GM19099 (cell line): ENCODE measurements around the gene PADI6.

ENCODE experiments used
- POLR2A ChIP-seq: IDR thresholded peaks from 3 replicates; pipeline ENCODE4 v1.6.1; 2011; ENCODE audit warnings: low read depth; ENCODE audit not compliant: insufficient read length; ENCODE audit errors: extremely low read depth

Gene PADI6

DNA sequence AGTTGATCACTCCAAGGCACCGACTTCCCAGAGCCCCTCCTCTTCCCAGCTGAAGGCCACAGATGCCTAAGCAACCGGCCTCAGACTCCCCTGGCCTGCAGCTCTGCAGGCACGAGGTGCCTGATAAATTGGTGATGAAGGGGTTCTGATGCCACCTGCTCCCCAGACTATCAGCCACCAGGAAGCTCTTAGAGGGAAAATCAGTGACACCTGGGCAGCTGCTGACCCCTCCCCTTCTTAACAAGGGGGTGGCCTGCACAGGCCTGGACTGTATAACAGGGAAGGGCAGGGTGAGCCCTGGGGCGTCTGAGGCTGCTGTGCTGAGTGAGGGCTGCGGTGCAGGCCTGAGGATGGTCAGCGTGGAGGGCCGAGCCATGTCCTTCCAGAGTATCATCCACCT, at the start of gene PADI6:
TSS of gene PADI6 (plus strand) at position 301 of the 400 bp plus-strand sequence. CDS start at position 351, 50 bp downstream.
- no peak for TF ChIP-seq POLR2A

DNA sequence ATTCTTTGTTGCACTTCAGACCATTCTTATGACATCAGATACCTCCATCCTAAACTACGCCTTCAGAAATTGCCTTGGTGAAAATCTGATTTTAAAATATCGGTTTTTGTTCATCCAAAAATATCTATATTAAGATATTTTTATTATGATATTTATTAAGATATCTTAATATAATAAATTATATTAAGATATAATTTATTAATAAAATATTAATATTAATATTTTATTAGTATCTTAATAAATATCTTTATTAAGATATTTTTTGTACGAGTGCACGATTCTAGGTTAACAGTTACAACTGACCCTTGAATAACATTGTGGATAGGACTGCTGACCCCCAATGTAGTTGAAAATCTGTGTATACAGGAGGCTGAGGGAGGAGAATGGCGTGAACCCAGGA, 43.1 kb upstream of the PADI6 start:
- TF ChIP-seq POLR2A: no peak

DNA sequence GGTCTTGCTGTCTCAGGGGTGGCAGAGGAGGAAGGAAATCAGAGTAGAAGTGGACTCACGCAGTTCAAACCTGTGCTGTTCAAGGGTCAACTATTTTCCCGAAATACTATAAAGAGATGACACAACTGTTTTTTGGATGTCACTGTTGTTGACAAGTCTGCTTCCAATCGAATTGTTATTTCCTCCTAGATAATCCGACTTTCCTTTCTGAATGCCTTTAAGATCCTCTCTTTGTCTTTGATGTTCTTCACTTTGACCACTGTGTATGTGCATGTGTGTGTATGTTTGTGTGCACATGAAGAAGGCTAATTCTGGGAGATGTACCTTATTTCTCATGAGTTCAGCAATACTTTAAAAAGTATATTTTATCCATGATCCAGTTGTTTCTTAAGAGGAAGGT, 42.4 kb upstream of the PADI6 start:
- no peak for TF ChIP-seq POLR2A

DNA sequence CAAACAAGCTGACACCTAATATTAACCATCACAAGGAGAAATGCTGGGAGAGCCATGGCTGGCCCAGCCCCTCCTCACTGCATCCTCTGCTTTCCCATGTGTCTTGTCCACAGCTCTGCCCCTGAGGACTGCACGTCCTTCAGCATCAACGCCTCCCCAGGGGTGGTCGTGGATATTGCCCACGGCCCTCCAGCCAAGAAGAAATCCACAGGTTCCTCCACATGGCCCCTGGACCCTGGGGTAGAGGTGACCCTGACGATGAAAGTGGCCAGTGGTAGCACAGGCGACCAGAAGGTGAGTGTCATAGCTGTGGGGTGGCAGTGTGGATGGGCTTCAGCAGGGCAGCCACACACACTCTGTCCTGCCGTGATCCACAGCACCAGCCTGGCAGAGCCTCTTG, 41.1 kb upstream of the PADI6 start:
- no peak for TF ChIP-seq POLR2A

DNA sequence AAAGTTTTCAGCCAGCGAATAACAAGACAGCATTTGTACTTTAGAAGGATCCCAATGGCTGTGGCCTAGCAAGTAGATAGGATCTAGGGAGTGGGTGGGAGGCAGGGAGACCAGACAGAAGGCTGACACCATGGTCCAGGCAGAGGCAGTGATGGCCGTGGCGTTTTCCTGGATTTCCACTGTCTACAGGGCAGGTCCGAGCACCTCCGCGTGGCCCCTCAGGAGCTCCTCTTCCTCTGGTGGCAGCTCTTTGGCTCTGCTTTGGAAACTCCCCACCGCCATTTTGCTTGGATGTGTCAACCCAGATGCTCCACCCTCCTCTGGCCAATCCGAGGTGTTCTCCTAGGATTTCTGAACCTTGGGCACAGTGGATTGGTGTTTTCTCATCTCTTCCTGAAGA, 38.9 kb upstream of the PADI6 start:
- TF ChIP-seq POLR2A: no peak

DNA sequence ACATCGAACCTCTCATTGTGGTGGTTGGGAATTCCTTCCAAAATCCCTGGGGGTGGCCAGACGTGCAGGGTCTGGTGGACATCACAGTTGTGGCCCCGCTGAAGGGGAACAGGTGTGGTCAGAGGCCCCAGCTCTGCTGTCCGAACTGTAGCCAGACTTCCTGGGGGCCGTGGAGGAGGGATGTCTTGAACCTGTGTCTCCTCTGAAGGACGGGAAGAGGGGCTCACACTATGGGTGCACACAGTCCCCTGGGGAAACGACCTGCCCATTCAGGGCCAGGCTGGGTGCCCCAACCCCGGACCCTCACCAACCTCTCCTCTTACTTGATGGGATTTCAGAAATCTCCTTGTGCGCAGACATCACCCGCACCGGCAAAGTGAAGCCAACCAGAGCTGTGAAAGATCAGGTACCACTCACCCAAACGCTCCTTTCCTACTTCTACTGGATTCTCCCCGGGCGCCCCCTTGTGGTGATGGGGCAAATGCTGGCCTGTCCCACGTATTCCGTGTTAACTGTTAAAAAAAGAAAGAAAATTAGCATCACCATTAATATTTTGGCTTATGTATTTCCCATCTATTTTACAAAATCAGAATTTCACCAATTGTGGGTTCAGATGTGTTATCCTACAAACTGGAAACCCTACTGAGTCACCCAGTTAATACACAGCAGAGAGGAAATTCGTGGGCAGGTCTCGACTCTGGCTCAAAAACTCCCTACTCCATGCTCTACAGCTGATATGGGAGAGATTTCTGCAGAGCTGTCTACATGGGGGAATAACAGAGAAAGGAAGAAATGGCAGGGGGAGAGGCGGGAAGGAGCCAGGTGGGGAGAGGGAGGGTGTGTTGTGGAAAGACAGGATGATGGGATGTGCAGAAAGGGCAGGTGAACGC, 35.9 kb upstream of the PADI6 start:
- TF ChIP-seq POLR2A: no peak

DNA sequence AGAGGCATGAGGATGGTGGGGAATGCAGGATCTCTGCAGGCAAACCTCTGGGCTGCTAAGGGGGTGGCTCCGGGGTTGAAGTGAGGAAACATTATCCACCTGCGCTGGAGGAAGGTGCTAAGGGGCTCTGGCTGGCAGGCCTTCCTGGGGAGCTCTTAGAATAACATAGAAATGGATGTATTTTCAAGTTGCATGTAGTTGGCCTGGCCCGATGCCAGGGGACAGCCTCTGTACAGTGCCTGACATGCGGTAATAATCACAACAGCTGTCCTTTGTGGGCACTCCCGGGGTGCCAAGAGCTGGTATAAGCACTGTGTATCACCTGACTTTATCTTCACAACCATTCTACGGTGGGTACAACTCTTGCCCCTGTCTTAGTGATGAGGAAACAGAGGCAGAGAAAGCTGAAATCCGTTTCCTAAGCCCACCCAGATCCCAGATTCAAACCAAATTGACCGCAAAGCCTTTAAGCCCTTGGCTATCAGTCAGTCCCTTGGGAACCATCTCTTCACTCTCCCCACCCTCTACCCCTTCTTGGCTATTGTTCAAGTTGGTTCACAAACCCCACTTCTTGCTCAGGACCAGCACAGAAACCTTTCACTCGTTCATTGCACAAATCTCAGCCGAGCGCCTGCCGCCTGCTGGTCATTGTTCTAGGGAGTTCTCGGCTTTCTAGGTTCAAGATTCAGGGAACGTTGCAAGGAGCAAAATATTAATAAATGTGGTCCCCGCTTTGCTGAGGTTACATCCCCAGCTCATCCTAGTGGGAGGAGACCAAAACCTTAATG, 33.1 kb upstream of the PADI6 start:
- no peak for TF ChIP-seq POLR2A

DNA sequence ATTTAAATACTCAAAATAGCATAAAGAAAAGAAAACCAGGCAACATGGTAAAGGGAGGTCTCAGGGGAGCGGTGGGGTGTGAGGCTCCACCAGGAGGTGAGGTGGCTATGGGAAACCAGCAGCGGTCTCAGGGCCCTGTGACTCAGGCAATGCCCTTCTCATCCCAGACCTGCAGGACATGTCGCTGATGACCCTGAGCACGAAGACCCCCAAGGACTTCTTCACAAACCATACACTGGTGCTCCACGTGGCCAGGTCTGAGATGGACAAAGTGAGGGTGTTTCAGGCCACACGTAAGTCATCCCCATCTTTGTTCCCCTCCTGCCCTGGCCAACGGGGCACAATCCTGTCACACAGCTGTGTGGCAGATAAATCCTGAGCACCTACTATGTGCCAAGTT, 32.5 kb upstream of the PADI6 start:
- no peak for TF ChIP-seq POLR2A

DNA sequence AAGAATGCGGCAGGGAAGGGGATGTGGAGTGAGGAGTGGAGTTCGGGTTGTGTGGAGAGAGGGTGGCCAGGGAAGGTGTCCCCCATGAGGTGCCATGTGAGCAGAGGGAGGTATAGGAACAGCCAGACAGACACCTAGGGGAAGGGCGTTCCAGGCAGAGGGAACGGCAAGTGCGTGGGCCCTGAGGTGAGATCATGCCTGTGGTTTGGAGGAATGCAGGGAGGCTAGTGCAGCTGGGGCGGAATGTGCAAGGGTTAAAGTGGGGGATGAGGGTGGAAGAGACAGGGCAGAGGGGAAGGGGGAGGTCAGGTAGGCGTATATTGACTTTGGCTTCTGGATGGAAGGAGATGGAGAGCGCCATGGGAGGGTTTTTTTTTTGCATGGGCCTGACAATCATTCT, 31.6 kb upstream of the PADI6 start:
- no peak for TF ChIP-seq POLR2A

DNA sequence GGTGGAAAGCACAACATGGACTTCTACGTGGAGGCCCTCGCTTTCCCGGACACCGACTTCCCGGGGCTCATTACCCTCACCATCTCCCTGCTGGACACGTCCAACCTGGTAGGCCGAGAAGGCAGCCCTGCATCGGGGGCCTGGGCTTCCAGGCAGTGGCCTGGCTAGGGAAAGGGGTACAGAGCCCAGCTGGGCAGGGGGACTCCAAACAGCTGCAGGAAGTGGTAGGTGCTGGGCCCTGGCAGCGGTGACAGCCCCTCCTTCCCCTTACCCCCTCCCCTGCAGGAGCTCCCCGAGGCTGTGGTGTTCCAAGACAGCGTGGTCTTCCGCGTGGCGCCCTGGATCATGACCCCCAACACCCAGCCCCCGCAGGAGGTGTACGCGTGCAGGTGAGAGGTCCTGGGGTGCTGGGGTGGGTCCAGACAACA, 30.0 kb upstream of the PADI6 start:
- TF ChIP-seq POLR2A: no peak

DNA sequence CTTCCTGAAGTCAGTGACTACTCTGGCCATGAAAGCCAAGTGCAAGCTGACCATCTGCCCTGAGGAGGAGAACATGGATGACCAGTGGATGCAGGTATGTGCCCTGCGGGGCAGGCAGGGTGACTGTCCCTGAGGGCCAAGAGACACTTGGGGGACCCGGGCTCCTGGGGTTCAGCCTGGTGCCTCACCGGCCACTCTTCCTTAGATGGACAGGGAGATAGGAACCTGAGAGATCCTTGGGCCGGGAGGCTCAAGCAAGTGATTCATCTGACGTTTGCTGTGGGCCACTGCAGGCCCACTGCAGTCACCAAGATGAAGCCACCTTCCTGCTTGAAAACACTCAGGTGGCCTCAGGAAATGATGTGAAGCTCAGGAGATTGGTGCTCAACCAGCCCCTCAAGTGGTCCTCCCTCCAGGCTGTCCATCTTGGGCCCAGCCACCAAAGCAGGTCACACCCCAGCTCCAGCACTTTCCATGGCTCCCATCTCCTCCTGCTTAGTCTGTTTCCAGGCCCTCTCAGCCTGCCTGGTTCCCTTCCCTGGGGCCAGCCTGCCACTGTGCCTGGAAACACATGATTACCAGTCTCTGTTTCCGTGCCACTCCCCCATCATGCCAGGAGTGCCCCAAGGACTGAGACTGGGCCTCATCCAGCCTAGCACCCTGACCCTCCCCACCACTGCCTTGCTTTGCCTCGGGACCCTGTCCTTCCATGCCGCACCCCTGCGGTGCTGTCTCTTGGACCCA, 25.8 kb upstream of the PADI6 start:
- TF ChIP-seq POLR2A: no peak

DNA sequence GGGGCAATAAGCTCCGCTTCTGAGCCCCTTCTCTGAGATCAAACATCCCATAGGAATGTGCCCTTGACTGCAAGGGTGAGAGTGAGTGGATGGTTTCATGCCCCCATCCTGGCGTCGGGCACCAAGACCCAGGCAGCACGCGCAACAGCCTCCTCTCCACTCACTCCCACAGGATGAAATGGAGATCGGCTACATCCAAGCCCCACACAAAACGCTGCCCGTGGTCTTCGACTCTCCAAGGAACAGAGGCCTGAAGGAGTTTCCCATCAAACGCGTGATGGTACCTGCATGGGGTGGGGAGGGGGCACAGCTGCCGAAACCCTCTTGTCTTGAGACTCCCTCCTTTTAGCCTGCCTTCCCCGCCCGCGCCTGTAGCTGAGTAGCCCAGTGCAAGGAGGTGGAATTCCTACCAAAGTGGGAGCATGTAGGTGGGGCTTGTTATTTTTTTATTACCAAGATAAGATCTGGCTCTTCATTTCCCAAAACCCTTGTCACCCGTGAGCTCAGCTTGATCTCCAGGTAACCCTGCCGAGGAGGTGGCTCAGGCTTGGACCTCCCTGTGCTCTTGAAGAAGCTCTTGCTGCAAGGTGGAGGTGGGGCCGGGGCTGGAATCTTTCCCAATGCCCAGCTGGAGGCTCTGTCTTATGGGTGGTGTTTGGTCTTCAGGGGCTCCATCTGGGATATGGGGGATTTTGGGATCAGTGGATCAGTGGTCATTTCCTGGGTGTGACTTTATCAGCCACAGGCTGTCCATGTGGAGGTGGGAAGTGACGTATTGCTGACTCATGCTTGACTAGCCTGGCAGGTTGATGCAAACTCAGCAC, 24.0 kb upstream of the PADI6 start:
- no peak for TF ChIP-seq POLR2A

DNA sequence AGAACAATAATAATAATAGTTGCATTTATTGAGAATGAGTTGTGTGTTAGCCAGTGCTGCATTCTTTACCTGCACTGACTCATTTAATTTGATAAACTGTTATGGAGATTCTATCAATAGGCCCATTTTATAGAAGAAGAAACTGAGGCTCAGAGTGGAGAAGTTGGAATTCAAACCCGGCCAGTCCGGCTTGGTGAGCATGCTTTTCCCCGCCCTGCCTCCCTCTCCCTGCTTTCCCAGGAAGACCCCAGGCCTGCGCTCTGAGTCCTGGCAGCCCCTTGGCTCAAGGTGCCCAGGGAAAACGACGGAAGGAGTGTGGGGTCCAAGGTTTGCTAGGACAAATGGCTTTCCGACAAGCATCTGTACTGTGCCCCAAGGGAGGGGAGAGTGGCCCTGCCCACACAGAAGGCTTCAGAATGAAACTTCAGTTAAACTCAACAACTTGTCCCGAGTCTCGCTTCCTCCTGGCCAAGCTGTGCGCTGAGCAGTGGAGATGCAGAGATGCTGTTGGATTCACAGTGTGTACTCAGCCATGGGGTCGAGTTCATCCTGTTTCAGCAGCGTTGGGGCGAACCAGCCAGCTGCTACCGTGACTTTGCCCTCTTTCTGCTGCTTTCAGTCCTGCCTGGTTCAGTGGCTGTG, 23.3 kb upstream of the PADI6 start:
- no peak for TF ChIP-seq POLR2A

DNA sequence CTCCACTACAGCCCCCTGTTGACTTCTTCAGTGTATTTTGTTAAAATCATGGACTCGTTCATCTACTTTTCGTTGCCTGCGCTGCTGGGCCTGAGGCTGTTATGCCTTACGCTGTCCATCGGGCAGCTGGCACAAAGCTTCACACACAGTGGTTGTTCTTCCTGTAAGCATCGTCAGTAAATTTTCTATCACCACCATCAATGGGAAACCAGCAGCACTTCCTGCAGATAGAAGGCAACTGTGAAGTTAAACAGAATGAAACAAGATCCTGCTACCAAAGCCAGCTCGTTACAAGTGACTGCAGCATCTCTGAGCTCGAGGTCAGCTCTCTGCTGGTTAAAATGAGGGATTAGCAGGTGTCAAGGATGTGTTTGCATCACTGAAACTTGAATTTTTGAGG, 21.9 kb upstream of the PADI6 start:
- no peak for TF ChIP-seq POLR2A

DNA sequence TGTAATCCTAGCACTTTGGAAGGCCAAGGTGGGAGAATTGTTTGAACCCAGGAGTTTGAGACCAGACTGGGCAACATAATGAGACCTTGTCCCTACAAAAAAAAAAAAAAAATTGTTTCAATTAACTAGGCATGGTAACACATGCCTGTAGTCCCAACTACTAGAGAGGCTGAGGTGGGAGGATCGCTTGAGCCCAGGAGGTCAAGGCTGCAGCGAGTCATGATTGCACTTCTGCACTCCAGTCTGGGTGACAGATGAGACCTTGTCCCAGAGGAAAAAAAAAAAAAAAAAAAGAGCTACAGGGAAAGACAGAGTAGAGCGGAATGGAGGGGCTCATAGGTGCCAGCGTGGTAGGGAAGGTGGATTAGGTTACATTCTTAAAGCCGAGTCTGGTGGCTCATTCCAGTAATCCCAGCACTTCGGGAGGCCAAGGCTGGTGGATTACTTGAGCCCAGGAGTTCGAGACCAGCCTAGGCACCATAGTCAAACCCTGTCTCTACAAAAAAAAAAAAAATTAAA, 21.0 kb upstream of the PADI6 start:
- TF ChIP-seq POLR2A: no peak
